SK-N-SH (cell line): ENCODE data around the gene FAM117B. TPM values are rescaled to one million over a fixed set of nuclear protein-coding genes. Genes with fewer than 3 reads are reported as not detected.

ENCODE experiments used
- CTCF ChIA-PET: fragments of 300-600, 350-600 bp; formaldehyde crosslinking; extraction: SDS; loops from one replicate; lab custom pipeline; 2021; lab: Yijun Ruan, JAX
- POLR2A ChIA-PET: fragments of 350-600 bp; sonication (Branson Sonifier 250); formaldehyde crosslinking; extraction: SDS; loops from one replicate; lab custom pipeline; 2020; ENCODE audit warnings: antibody characterized with exemption, inconsistent platforms; lab: Yijun Ruan, JAX
- DNase-seq: peaks from one replicate; pipeline ENCODE4 v3.0.0; 2012
- H2AFZ ChIP-seq: fragments of 200-600 bp; sonication (generic); 2 replicates; pipeline ENCODE4 v1.8.1; 2016; ENCODE audit warnings: antibody characterized with exemption, mild to moderate bottlenecking, low read depth
- H3F3A ChIP-seq: fragments of 200-600 bp; sonication (generic); replicated peaks from 2 replicates; pipeline ENCODE3; 2016; ENCODE audit warnings: antibody characterized with exemption, mild to moderate bottlenecking; ENCODE audit not compliant: insufficient read depth
- H3K27ac ChIP-seq, 2 experiments: fragments of 200-500 bp in 1 of 2; fragments of 200-600 bp in 1 of 2; sonication (Bioruptor generic) in 1 of 2; sonication (generic), shearing (Covaris generic) in 1 of 2; 2 replicates each; pipeline versions ENCODE4 v1.5.1 to v1.6.1; 2014 to 2016; ENCODE audit warnings: low read depth in 2 of 2, inconsistent platforms in 1 of 2, low read length in 1 of 2, mild to moderate bottlenecking in 1 of 2, mixed read lengths in 1 of 2
- H3K27me3 ChIP-seq: fragments of 200-600 bp; sonication (generic), shearing (Covaris generic); 2 replicates; pipeline ENCODE4 v1.6.1; 2016; ENCODE audit warnings: mixed run types; ENCODE audit not compliant: insufficient read depth
- H3K36me3 ChIP-seq, 2 experiments: fragments of 200-500 bp in 1 of 2; fragments of 200-600 bp in 1 of 2; sonication (Bioruptor generic) in 1 of 2; sonication (generic) in 1 of 2; replicated peaks in 1 of 2; 2 replicates each; pipeline versions ENCODE3 to v1.5.1; 2014 to 2016; ENCODE audit warnings: low read length in 1 of 2, mild to moderate bottlenecking in 1 of 2; ENCODE audit not compliant: insufficient read depth in 2 of 2, control insufficient read depth in 1 of 2
- H3K4me1 ChIP-seq, 2 experiments: fragments of 200-500 bp in 1 of 2; fragments of 200-600 bp in 1 of 2; sonication (Bioruptor generic) in 1 of 2; sonication (generic), shearing (Covaris generic) in 1 of 2; 2 replicates each; pipeline versions ENCODE4 v1.5.1 to v1.6.1; 2014 to 2016; ENCODE audit warnings: low read depth in 1 of 2, low read length in 1 of 2, mixed run types in 1 of 2; ENCODE audit not compliant: insufficient read depth in 2 of 2, control insufficient read depth in 1 of 2
- H3K4me2 ChIP-seq: fragments of 200-600 bp; sonication (generic), shearing (Covaris generic); 2 replicates; pipeline ENCODE4 v1.6.1; 2017; ENCODE audit warnings: mixed run types
- H3K4me3 ChIP-seq, 2 experiments: fragments of 200-500 bp in 1 of 2; fragments of 200-600 bp in 1 of 2; sonication (Bioruptor generic) in 1 of 2; sonication (generic), shearing (Covaris generic) in 1 of 2; 2 replicates each; pipeline versions ENCODE4 v1.5.1 to v1.8.1; 2014 to 2016; ENCODE audit warnings: low read depth in 2 of 2, inconsistent platforms in 1 of 2, low read length in 1 of 2, mild to moderate bottlenecking in 1 of 2, mixed read lengths in 1 of 2, moderate library complexity in 1 of 2
- H3K79me2 ChIP-seq: fragments of 200-600 bp; sonication (generic); 2 replicates; pipeline ENCODE4 v1.8.1; 2017; ENCODE audit warnings: mild to moderate bottlenecking; ENCODE audit not compliant: insufficient read depth
- H3K9ac ChIP-seq: fragments of 200-600 bp; sonication (generic); 2 replicates; pipeline ENCODE4 v1.6.1; 2017; ENCODE audit warnings: mixed run types
- H3K9me2 ChIP-seq: fragments of 200-600 bp; sonication (generic); 2 replicates; pipeline ENCODE4 v1.6.1; 2017; ENCODE audit warnings: mixed run types
- H3K9me3 ChIP-seq: fragments of 200-600 bp; sonication (generic); 2 replicates; pipeline ENCODE4 v1.6.1; 2017; ENCODE audit warnings: mixed run types, mild to moderate bottlenecking, moderate library complexity
- H4K20me1 ChIP-seq: fragments of 200-600 bp; sonication (generic); 2 replicates; pipeline ENCODE4 v1.6.1; 2017; ENCODE audit warnings: mild to moderate bottlenecking, mixed run types; ENCODE audit not compliant: insufficient read depth
- CHD2 ChIP-seq: fragments of 150-350 bp; IDR thresholded peaks from 2 replicates; pipeline ENCODE4 v1.6.1; 2018; ENCODE audit warnings: low read length; ENCODE audit not compliant: partially characterized antibody
- ELF1 ChIP-seq: IDR thresholded peaks from 2 replicates; pipeline ENCODE4 v1.4.0; 2012
- FOSL2 ChIP-seq: IDR thresholded peaks from 2 replicates; pipeline ENCODE4 v1.4.0; 2012; ENCODE audit warnings: low read depth, mild to moderate bottlenecking, moderate library complexity, borderline replicate concordance
- FOXM1 ChIP-seq: IDR thresholded peaks from 2 replicates; pipeline ENCODE4 v1.4.0; 2012; ENCODE audit warnings: low read depth, mild to moderate bottlenecking
- GABPA ChIP-seq: IDR thresholded peaks from 2 replicates; pipeline ENCODE4 v1.4.0; 2012; ENCODE audit warnings: low read depth, mild to moderate bottlenecking
- GATA2 ChIP-seq: sonication (generic); formaldehyde crosslinking; IDR thresholded peaks from 2 replicates; pipeline ENCODE4 v1.5.0; 2020; ENCODE audit warnings: mild to moderate bottlenecking, missing genetic modification reagents
- JUND ChIP-seq: IDR thresholded peaks from 2 replicates; pipeline ENCODE4 v1.4.0; 2012
- NFIC ChIP-seq: IDR thresholded peaks from 2 replicates; pipeline ENCODE4 v1.4.0; 2012; ENCODE audit warnings: borderline replicate concordance
- NRF1 ChIP-seq: IDR thresholded peaks from 2 replicates; pipeline ENCODE4 v1.6.1; 2012; ENCODE audit warnings: low read depth, mild to moderate bottlenecking, low read length
- POLR2AphosphoS5 ChIP-seq: IDR thresholded peaks from 2 replicates; pipeline ENCODE4 v1.6.1; 2012; ENCODE audit warnings: low read depth, low read length
- RAD21 ChIP-seq: IDR thresholded peaks from 2 replicates; pipeline ENCODE4 v1.6.1; 2012; ENCODE audit warnings: mild to moderate bottlenecking, low read length
- RFX5 ChIP-seq: IDR thresholded peaks from 2 replicates; pipeline ENCODE4 v1.6.1; 2012; ENCODE audit warnings: mild to moderate bottlenecking, improper control_type of control experiment, low read length
- TAF1 ChIP-seq: IDR thresholded peaks from 2 replicates; pipeline ENCODE4 v1.6.1; 2012; ENCODE audit warnings: low read depth, mild to moderate bottlenecking, low read length, moderate library complexity, borderline replicate concordance
- TCF12 ChIP-seq: IDR thresholded peaks from 2 replicates; pipeline ENCODE4 v1.4.0; 2012
- YY1 ChIP-seq: IDR thresholded peaks from 2 replicates; pipeline ENCODE4 v1.4.0; 2012; ENCODE audit warnings: low read depth, mild to moderate bottlenecking
- WGBS: methylation state at CpG from one replicate; pipeline ENCODE4 v1.1.6; 2017; ENCODE audit warnings: low lambda C conversion rate; 5-methylcytosine and 5-hydroxymethylcytosine counted together
- polyA plus RNA-seq, 3 experiments: library from polyadenylated mRNA; depleted of rRNA; stranded (reverse); fragments of >200 nt; gene quantifications; 2 replicates each; pipeline ENCODE4 v1.2.3, GENCODE V29; 2012
- TF ChIP-seq, protein P1 (sequence below): IDR thresholded peaks from 2 replicates; pipeline ENCODE4 v1.4.0; 2012; ENCODE audit warnings: low read depth, borderline replicate concordance
- TF ChIP-seq, protein P2 (sequence below): fragments of 200-600 bp; sonication (generic); IDR thresholded peaks from 2 replicates; pipeline ENCODE4 v1.6.1; 2017; ENCODE audit warnings: antibody characterized with exemption, mild to moderate bottlenecking, moderate library complexity
- TF ChIP-seq, protein P3 (sequence below): fragments of 150-350 bp; IDR thresholded peaks from 2 replicates; pipeline ENCODE4 v1.6.1; 2017; ENCODE audit warnings: antibody characterized with exemption, low read length, low read depth, borderline replicate concordance

FAM117B gene
- polyA plus RNA-seq, 1 of the 3 experiments (the other 2 are of a cell fraction), result 0.90 TPM

DNA sequence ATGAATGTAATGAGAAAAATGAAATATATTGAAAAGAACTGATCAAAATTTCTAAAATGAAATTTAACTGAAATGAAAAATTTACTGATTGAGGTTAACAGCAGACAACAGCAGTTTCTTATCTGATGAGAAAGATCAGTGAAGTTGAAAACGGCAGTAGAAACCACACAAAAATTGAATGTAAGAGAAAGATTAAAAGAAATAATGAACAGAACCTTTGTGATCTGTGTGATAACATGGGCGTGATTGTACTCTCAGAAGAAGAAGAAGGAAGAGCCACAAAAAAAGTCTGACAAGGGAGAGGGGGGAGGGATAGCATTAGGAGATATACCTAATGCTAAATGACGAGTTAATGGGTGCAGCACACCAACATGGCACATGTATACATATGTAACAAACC is 45.2 kb downstream of the FAM117B start:
- Histone ChIP-seq H3K36me3 (peaks cover 0 to 13% of the 10 kb centered on the region in 2 experiments), H3K4me3 (no peak overlapping the region), H3K27me3 (no peaks in the 10 kb centered on the region), H2AFZ (no peak overlapping the region), H3K4me2 (no peak overlapping the region), H3K27ac (no peak overlapping the region), H3K9me3 (peaks cover 4% of the 10 kb centered on the region; the same call in 1 of the 2 replicates), H3K9me2 (no peaks in the 10 kb centered on the region), H3K9ac (no peak overlapping the region), H3F3A (no peaks in the 10 kb centered on the region), H3K4me1 (no peaks in the 10 kb centered on the region), H4K20me1 (no peaks in the 10 kb centered on the region), H3K79me2 (no peaks in the 10 kb centered on the region)
- TF ChIP-seq JUND (no peak), NFIC (no peak), GABPA (no peak), FOXM1 (no peak), CHD2 (no peak), RFX5 (no peak), ELF1 (no peak)
- TF ChIP-seq, protein P1, sequence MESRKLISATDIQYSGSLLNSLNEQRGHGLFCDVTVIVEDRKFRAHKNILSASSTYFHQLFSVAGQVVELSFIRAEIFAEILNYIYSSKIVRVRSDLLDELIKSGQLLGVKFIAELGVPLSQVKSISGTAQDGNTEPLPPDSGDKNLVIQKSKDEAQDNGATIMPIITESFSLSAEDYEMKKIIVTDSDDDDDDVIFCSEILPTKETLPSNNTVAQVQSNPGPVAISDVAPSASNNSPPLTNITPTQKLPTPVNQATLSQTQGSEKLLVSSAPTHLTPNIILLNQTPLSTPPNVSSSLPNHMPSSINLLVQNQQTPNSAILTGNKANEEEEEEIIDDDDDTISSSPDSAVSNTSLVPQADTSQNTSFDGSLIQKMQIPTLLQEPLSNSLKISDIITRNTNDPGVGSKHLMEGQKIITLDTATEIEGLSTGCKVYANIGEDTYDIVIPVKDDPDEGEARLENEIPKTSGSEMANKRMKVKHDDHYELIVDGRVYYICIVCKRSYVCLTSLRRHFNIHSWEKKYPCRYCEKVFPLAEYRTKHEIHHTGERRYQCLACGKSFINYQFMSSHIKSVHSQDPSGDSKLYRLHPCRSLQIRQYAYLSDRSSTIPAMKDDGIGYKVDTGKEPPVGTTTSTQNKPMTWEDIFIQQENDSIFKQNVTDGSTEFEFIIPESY, result no peak
- TF ChIP-seq, protein P2, sequence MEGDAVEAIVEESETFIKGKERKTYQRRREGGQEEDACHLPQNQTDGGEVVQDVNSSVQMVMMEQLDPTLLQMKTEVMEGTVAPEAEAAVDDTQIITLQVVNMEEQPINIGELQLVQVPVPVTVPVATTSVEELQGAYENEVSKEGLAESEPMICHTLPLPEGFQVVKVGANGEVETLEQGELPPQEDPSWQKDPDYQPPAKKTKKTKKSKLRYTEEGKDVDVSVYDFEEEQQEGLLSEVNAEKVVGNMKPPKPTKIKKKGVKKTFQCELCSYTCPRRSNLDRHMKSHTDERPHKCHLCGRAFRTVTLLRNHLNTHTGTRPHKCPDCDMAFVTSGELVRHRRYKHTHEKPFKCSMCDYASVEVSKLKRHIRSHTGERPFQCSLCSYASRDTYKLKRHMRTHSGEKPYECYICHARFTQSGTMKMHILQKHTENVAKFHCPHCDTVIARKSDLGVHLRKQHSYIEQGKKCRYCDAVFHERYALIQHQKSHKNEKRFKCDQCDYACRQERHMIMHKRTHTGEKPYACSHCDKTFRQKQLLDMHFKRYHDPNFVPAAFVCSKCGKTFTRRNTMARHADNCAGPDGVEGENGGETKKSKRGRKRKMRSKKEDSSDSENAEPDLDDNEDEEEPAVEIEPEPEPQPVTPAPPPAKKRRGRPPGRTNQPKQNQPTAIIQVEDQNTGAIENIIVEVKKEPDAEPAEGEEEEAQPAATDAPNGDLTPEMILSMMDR, result no peak
- ChIA-PET CTCF (no interaction called here), POLR2A (no interaction called here)
- 86% methylated on average over 3 of the region's 3 CpGs for WGBS
- DNase-seq, result no peak

DNA sequence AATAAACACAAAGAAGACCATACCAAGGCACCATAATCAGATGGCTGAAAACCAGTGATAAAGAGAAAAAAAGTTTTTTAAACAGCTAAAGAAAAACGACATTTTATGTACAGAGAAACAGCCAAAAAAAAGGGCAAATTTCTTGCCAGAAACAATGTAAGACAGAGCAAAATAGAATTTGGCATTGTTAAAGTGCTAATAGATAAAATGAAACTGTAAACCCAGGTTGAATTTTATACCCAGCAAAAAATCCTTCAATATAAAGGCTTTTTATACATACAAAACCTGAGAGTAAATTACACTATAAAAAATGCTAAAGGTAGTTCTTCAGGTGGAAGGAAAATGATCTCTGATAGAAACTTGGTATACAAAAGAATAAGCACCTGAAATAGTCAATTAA is 45.7 kb downstream of the FAM117B start:
- Histone ChIP-seq H3K27ac (no peak overlapping the region), H3K4me3 (no peak overlapping the region), H3K36me3 (peaks cover 0 to 13% of the 10 kb centered on the region in 2 experiments), H3K27me3 (no peaks in the 10 kb centered on the region), H3K4me2 (no peak overlapping the region), H3K9me2 (no peaks in the 10 kb centered on the region), H3K9me3 (peaks cover 4% of the 10 kb centered on the region; the same call in 1 of the 2 replicates), H3K9ac (no peak overlapping the region), H3K79me2 (no peaks in the 10 kb centered on the region), H3K4me1 (no peaks in the 10 kb centered on the region), H2AFZ (no peak overlapping the region), H3F3A (no peaks in the 10 kb centered on the region), H4K20me1 (no peaks in the 10 kb centered on the region)
- TF ChIP-seq, protein P1, result no peak
- no peak for TF ChIP-seq NFIC
- TF ChIP-seq POLR2AphosphoS5, result no peak
- TF ChIP-seq GATA2 (CRISPR knock-in tag), result no peak
- TF ChIP-seq RFX5, result no peak
- TF ChIP-seq RAD21, result no peak
- TF ChIP-seq, protein P3, sequence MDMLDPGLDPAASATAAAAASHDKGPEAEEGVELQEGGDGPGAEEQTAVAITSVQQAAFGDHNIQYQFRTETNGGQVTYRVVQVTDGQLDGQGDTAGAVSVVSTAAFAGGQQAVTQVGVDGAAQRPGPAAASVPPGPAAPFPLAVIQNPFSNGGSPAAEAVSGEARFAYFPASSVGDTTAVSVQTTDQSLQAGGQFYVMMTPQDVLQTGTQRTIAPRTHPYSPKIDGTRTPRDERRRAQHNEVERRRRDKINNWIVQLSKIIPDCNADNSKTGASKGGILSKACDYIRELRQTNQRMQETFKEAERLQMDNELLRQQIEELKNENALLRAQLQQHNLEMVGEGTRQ, result no peak
- no peak for TF ChIP-seq TAF1
- no peak for TF ChIP-seq TCF12
- TF ChIP-seq ELF1, result no peak
- no peak for TF ChIP-seq GABPA
- no peak for TF ChIP-seq CHD2
- no peak for TF ChIP-seq YY1
- TF ChIP-seq NRF1, result no peak
- no peak for TF ChIP-seq FOSL2
- DNase-seq, result no peak
- WGBS, result 89% methylated on average over 1 of the region's 1 CpG
- ChIA-PET CTCF (no interaction called here), POLR2A (no interaction called here)
